ENCODE measurements around the gene CDC42EP2.

Gene CDC42EP2

DNA sequence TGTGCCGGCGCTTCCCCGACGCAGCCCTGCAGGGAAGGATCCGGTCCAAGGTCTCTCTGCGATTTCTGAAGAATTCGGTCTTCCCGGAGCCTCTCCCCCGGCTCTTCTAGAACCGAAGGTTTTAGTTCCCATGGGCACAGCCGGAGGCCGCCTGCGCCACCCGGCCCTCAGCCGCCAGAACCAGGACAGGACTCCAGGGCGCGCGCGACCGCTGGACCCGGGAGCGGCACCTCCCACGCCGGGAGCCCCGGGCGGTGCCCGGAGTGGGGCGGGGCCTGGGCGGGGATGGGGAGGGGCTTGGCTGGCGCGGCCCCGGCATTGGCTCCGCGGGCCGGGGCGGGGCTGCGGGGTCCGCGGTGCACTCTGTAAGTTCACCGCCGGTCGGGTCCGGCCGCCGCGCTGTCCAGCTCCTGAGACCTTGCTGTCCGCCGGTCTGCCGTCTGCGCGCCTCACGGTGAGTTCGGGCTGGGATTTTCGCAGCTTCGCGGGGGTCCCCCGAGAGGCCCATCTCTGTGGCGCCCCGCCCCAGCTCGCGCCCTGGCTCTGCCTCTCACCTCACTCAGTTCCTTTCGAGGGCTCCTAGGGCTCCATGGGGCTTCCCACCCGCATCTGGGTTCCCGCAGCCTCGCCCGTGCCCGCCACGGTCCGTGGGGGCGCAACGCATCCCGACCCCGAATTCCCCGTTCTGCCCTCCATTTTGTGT is at the start of gene CDC42EP2:
Gene CDC42EP2, plus strand, starts transcription at position 366 of the 703 bp plus-strand sequence. CDS start 6,033 bp downstream, outside the sequence.
- DNase-seq (ENCODE audit: low read depth in 2 of 2), result peak; percentile 33 to 64

DNA sequence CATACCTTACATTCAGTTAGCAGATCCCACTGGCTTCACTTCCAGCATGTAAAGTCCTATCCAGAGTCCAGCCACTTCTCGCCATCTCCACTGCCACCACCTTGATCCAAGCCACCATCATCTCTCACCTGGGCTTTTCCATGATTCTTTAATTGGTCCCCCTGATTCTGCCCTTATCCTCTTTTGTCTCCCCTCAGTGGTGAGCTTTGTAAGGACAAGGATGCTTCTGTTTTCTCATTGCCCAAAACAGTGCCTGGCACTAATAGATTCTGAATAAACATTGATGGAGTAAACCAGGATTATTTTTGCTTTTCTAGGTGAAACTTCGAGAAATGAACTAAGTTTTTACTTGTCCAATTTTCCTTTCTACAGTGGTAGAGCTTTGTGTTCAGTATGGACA is 48.5 kb upstream of the CDC42EP2 start:
- DNase-seq (ENCODE audit: low read depth in 2 of 2), result no peak

DNA sequence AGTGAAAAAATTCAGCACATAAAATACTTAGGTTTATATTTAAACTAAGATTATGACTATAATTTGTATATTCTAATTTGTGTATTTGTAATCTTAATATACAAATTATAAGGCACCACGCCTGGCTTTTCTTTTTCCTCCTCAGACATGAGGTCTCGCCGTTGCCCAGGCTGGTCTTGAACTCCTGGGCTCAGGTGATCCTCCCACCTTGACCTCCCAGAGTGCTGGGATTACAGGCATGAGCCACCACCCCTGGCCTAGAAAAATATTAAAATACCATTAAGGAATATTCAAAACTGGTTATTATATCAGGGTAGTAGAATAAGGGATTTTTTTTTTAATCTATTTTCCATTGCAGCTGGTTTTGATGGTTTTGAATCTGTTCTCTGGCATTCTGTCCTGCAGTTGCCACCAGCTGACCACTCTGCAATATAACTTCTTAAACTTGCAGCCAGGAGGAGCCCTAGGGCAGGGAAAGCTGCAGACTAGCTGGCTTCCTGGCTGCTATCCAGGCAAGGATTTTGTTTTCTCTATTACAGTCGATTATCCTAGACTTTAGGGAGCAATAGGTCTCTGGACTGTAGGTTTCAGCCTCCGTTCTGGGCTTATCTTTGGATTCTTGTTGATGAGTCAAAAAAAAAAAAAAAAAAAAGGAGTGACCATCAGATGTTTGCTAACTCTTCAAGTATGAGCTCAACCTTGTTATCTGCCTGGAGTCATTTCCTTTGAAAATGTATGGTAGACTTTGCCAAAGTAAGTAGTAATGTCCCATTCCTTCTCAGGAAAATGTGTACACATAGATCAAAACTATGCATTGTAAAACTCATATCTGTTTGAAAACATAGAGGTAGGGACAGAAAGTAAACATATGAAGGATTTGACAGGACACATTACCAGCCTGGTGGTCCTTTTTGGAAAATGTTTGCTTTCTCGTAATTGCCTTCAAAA is 39.7 kb upstream of the CDC42EP2 start:
- no peak for DNase-seq (ENCODE audit: low read depth in 2 of 2)

DNA sequence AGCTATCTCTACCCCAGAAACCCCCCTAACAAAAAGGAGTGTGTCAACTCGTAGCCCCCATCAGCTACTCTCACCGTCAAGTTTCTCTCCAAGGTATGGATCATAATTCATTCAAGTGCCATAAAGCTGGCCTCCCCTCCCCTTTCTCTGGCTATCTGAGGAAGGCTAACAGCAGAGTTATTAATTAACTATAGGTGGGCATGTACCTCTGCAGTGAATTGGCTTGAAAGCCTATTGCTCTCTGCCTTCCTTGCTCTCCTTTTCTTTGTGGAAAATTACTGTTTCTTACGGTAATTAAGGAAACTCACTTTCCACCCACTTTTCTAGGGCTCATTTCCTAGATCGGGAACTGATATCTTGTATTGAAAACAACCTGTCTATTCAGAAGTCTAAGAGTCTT is 38.8 kb upstream of the CDC42EP2 start:
- no peak for DNase-seq (ENCODE audit: low read depth in 2 of 2)

DNA sequence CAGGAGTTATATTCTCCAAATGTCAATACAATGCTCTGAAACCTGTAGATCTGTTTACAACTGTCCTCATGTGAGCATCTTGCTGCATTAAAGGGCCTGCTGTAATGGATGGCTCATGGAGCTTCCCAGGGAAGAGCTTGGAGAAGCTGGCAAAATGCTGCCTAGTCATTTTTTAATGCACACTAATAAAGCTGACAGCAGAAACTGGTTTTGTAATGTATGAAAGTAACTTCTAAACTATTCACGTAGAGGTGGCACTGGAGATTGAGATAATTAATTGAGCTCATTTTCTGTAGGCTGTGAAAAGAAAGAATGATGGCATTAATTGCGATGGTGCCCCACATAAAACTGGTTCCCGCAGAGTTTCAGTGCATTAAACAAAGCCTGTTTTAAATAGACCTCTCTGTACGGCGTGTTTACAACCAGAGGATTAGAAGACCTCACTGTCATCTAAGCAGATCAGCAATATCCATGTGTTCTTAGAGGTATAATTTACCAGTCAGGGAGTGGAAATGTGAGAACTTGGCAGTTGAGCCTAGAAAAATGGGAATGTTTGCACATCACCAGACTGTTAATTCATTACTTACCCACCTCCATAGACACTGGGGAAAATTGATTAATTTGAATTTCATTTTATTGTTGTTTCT is 36.9 kb upstream of the CDC42EP2 start:
- no peak for DNase-seq (ENCODE audit: low read depth in 2 of 2)

- DNase-seq (ENCODE audit: low read depth in 2 of 2), result no peak
These were observed 36.3 kb upstream of the CDC42EP2 start for GRCh38 chr11:65278356-65278755.

- DNase-seq (ENCODE audit: low read depth in 2 of 2), result no peak
These were observed 35.4 kb upstream of the CDC42EP2 start for GRCh38 chr11:65279279-65279678.

- peak; percentile 7 to 25 for DNase-seq (ENCODE audit: low read depth in 2 of 2)
These were observed 34.8 kb upstream of the CDC42EP2 start for GRCh38 chr11:65279741-65280440.

GRCh38 chr11:65280646-65281045 is 34.0 kb upstream of the CDC42EP2 start:
- no peak for DNase-seq (ENCODE audit: low read depth in 2 of 2)

DNA sequence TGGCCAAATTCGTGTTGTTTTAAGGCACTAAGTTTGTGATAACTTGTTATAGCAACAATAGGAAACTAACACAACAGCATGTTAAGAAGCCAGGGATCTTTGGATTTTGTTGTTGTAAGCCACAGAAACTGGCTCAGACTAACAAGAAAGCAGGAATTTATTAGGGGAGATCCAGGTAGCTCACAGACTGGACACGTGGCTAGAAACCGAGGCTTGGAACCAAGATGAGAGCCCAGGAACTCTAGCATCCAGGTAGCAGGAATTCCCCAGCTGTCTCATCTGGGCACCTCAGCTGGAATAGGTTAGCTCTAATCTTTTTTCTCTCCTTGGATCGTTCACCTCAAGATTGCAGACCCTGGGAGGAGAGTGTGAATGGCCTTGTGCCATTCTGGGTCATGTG is 28.0 kb upstream of the CDC42EP2 start:
- no peak for DNase-seq (ENCODE audit: low read depth in 2 of 2)

DNA sequence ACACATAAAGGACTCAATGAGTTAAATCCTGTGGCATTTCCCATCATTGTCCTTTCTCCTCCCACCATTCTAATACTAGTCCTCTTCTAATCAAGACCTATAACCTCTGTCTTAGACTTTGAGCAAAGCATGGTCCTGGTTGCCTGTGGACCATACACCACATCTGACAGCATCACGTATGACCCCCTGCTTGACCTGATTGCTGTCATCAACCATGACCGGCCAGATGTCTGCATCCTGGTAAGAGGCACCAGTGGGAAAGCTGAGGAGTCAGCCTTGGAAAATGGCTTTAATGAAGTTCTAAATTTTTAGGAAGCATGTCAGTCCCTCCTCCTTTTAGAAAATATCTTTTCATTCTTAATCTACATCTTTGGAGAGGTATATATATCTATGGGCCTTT is 27.1 kb upstream of the CDC42EP2 start:
- no peak for DNase-seq (ENCODE audit: low read depth in 2 of 2)

GRCh38 chr11:65288706-65289536 is 25.7 kb upstream of the CDC42EP2 start:
- DNase-seq (ENCODE audit: low read depth in 2 of 2), result no peak

DNA sequence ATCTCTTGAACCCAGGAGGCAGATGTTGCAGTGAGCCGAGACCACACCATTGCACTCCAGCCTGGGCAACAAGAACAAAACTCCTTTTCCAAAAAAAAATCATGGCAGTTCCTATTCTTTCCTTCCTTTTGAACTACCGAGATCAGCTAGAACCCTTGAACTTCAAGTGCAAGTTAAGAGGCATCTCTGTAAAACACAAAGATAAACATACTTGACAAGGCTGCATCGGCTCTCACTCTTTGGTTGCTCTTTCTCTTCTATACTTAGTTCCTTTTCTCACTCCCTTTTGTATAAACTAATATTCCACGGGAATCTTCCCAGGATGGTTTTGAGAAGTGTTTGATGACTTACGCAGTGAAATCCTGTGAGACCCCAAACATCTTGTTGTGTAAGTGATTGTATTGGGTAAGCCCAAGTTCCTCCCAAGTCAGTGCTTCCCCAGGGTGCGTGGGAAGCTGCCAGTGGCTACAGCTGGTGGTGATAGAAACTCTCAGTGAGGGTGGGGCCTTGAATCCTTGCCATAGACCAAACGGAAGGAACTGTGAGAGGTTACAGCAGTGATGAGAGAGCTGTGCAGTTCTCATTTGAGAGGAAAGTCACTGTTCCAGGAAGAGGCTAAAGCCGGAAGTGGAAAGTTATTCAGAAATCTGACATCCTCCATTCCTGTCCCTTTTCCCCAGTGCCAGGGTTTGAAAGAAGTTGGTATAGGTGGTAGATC is 24.1 kb upstream of the CDC42EP2 start:
- no peak for DNase-seq (ENCODE audit: low read depth in 2 of 2)

DNA sequence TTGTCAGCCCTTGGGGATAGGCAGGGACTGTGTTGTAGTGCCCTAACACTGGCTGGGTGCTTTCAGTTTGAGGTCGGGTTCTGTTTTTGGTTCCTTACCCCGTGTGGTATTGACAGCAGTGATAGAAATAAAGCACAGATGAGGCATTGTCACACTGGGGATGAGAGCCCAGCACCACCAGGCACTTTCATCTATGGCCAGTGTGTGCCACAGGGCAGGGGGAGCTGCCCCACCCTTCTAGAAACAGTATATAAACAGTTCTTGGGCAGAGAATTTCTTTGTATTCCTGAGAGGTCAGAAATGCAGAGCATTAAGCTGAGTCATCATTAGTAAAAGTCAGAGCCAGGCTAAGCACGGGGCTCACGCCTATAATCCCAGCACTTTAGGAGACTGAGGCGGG is 23.1 kb upstream of the CDC42EP2 start:
- no peak for DNase-seq (ENCODE audit: low read depth in 2 of 2)

DNA sequence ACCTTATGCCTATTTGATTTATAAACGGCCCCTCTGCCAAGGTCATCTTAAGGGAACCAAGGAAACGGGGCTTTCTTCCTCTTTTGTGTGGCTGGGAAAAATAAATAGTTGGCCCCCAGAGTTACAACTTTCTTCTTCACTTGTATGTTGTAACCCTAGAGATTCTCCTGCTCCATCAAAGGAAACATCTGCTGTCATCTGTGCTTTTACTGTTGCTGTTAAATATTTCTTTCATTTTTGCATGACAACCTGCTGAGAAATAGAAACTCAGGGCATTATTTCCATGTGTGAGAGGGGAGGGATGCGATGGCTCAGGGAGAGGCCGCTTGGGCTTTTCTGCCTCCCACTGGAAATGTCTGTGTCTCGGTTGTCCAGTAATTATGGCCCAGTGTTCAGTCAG is 21.8 kb upstream of the CDC42EP2 start:
- DNase-seq (ENCODE audit: low read depth in 2 of 2), result no peak

DNA sequence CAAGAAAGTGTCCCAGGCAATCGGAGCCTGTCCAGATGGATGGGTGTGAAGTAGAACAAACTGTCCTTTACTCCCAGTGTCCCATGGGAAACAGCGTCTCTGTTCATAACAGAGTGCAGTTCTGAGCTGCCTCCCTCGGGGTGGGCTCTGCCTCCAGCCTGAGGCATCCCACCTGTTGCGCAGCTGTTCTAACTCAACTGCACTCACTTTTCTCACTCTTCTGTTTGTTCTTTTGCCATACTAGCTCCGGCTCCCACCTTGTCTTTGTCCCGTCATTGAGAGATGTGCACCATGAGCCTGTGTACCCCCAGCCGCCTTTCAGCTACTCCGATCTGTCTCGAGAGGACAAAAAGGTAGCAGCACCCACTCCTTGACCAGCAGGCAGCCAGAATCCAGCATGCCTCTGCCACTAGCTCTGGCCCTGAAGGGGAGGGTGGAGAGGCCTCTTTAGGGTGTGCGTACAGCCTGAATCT is 20.7 kb upstream of the CDC42EP2 start:
- no peak for DNase-seq (ENCODE audit: low read depth in 2 of 2)

DNA sequence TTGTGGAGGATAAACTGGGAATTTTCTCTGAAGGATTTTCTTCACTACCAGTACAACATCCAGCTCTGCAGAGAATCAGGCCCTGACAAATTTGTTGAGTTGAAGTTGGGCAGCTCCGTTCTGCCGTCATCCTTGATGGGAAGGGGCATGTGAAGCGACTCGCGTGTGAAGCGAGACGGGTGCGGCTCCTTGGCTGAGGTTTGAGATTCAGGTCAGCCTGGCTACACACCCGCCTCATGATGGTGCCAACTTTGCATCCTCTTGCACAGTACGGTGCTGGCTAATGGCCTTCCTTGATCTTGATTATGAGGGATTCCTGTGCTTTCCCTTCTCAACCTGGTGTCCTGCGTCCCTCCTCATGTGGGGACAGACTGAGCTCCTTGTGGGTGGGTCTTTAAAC is 19.7 kb upstream of the CDC42EP2 start:
- DNase-seq (ENCODE audit: low read depth in 2 of 2), result no peak

- no peak for DNase-seq (ENCODE audit: low read depth in 2 of 2)
These were observed 18.9 kb upstream of the CDC42EP2 start for GRCh38 chr11:65295571-65296341.

DNA sequence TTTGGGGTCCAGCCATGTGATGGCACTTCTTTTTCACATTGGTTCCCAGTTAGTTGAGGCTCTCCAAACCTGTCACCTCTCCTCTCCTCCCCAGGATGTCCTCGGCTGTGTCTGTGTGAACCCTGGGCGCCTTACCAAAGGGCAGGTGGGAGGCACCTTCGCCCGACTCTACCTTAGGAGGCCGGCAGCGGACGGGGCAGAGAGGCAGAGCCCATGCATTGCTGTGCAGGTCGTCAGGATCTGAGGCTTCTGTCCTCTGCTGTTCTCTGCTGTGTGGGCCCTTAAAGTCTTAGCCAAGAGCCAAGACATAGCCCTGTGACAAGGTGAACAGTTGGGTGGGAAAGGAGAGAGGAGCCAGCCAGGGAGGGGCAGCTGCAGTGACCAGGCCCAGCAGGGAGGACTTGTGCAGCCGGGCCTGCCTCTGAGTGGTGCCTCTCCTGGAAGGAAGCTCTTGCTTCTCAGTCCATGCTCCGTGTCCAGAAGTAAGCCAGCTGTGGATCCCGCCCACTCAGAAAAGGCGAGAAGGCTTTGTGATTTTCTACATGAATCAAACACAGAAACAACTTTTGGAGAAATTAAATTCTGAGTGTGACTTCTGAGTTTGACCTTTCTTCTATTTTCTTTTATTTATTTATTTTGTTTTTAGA is 17.5 kb upstream of the CDC42EP2 start:
- DNase-seq (ENCODE audit: low read depth in 2 of 2), result no peak

Measured in stimulated activated CD4-positive, alpha-beta T cell treated with anti-CD3 and anti-CD28 coated beads, Interleukin-1b, Interleukin-23, amount 100 ng/mL, for 1 hour (primary cell).